ENCODE results near the gene SMAD6. TPM values are rescaled to one million over a fixed set of nuclear protein-coding genes. Genes with fewer than 3 reads are reported as not detected.

SMAD6 gene
- total RNA-seq, 1 experiment from 2014 or later, result 19.9 TPM

GRCh38 chr15:66658855-66659254 lies 43.2 kb upstream of the SMAD6 start:
- POLR2A ChIA-PET (ENCODE audit: unreplicated experiment), result no interaction called here
- Histone ChIP-seq H3K36me3 (ENCODE audit: low read depth, low read length) (no peaks in the 10 kb centered on the region), H3K4me3 (ENCODE audit: low read length) (no peak overlapping the region), H4K20me1 (ENCODE audit: low read length) (no peaks in the 10 kb centered on the region), H3K4me2 (ENCODE audit: low read length) (no peak overlapping the region), H3K4me1 (ENCODE audit: insufficient read depth, low read length) (peaks cover 10% of the 10 kb centered on the region), H3K9ac (ENCODE audit: low read length) (no peak overlapping the region), H3K9me2 (replicated peaks; ENCODE audit: low read length) (no peaks in the 10 kb centered on the region), H2AFZ (ENCODE audit: low read length) (no peak overlapping the region), H3K27me3 (ENCODE audit: low read length) (no peaks in the 10 kb centered on the region), H3K9me3 (ENCODE audit: low read length) (no peaks in the 10 kb centered on the region), H3K79me2 (ENCODE audit: low read length) (no peaks in the 10 kb centered on the region), H3K27ac (ENCODE audit: low read length) (no peak overlapping the region), H3F3A (ENCODE audit: low read length, unreplicated experiment) (no peaks in the 10 kb centered on the region)
- ATAC-seq (no peak), DNase-seq (no peak)
- intact Hi-C loops (cut with micrococcal nuclease), result no loop called here
- BruUV-seq (replicated peaks), result no TSS peak
- TF ChIP-seq CTCF (conservative IDR thresholded peaks at IDR 0.05; ENCODE audit: low read depth, low read length) (no peak), EZH2phosphoT487 (IDR thresholded peaks at IDR 0.05; ENCODE audit: borderline replicate concordance, low read length) (no peak), EZH2 (IDR thresholded peaks at IDR 0.05; ENCODE audit: low read length, unreplicated experiment) (no peak)
- CTCF ChIA-PET, result no interaction called here

DNA sequence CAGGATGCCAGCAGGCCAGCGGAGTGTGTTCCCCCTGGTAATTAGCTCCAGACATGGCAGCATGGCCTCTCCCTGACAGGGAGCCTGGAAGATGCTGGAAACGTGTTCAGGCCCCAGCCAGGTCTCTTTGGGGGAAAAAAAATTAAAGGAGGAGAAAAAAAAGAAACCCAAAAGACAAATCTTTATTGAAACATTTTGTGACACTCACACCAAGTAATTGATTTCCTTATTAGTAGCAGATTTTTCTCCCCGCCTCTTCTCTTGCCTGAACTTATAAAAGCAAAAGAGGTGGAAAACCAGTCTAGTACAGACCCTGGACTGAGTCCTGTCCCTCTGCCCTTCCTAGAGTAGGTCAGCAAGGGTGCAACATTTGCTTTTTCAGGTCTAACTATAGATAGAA lies 42.7 kb upstream of the SMAD6 start:
- Histone ChIP-seq H3K27me3 (ENCODE audit: low read length) (no peaks in the 10 kb centered on the region), H3F3A (ENCODE audit: low read length, unreplicated experiment) (no peaks in the 10 kb centered on the region), H3K4me1 (ENCODE audit: insufficient read depth, low read length) (peaks cover 10% of the 10 kb centered on the region), H3K4me3 (ENCODE audit: low read length) (no peak overlapping the region), H3K9me3 (ENCODE audit: low read length) (no peaks in the 10 kb centered on the region), H4K20me1 (ENCODE audit: low read length) (no peaks in the 10 kb centered on the region), H3K79me2 (ENCODE audit: low read length) (no peaks in the 10 kb centered on the region), H3K9ac (ENCODE audit: low read length) (no peak overlapping the region), H3K27ac (ENCODE audit: low read length) (no peak overlapping the region), H3K36me3 (ENCODE audit: low read depth, low read length) (no peaks in the 10 kb centered on the region), H2AFZ (ENCODE audit: low read length) (no peak overlapping the region), H3K9me2 (replicated peaks; ENCODE audit: low read length) (no peaks in the 10 kb centered on the region), H3K4me2 (ENCODE audit: low read length) (no peak overlapping the region)
- intact Hi-C loops (cut with micrococcal nuclease), result no loop called here
- no peak for ATAC-seq
- CTCF ChIA-PET, result no interaction called here
- no peak for DNase-seq
- BruUV-seq (replicated peaks), result no TSS peak
- no peak for TF ChIP-seq EZH2phosphoT487 (IDR thresholded peaks at IDR 0.05; ENCODE audit: borderline replicate concordance, low read length)
- TF ChIP-seq EZH2 (IDR thresholded peaks at IDR 0.05; ENCODE audit: low read length, unreplicated experiment), result no peak
- no peak for TF ChIP-seq CTCF (conservative IDR thresholded peaks at IDR 0.05; ENCODE audit: low read depth, low read length)
- POLR2A ChIA-PET (ENCODE audit: unreplicated experiment), result no interaction called here

DNA sequence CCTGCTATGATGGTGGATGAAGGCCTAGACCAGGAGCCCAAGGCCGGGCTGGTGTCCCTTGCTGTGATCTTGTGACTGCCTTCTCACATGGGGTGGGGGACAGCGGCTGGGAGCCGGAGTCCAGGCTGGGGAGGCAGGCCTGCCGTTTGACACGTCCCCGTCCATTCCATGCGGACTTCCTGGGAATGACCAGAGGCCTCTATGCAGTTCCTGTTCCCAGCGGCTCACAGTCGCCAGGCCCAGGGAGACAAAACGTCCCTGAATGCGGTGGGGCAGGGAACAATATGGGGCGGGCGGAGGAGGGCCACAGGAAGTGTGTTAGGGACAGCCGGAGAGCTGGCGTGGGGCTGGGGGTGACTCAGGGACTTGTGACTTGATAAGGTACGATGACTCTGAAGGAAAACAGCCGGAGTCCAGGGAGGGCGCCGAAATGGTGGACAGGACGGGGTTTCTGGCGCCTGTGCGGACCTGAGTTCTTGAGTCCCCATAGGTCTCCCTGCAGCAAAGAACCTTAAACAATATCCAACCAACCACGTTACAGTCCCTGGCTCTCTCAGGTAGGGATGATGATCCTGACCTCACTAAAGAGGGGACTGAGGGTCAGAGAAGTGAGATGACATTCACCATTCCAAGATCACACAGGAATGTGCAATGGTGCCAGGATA lies 40.5 kb upstream of the SMAD6 start:
- ATAC-seq, result no peak

More for the DNA sequence above, 40.5 kb upstream of the SMAD6 start:
- no peak for DNase-seq
- intact Hi-C loops (cut with micrococcal nuclease), result no loop called here
- H3F3A ChIP-seq (ENCODE audit: low read length, unreplicated experiment), result no peaks in the 10 kb centered on the region
- no peak overlapping the region for H2AFZ ChIP-seq (ENCODE audit: low read length)
- H4K20me1 ChIP-seq (ENCODE audit: low read length), result no peaks in the 10 kb centered on the region
- H3K36me3 ChIP-seq (ENCODE audit: low read depth, low read length), result no peaks in the 10 kb centered on the region
- no peak overlapping the region for H3K27ac ChIP-seq (ENCODE audit: low read length)
- BruUV-seq (replicated peaks), result no TSS peak
- TF ChIP-seq CTCF (conservative IDR thresholded peaks at IDR 0.05; ENCODE audit: low read depth, low read length), result no peak
- TF ChIP-seq EZH2phosphoT487 (IDR thresholded peaks at IDR 0.05; ENCODE audit: borderline replicate concordance, low read length), result no peak
- no peak for TF ChIP-seq EZH2 (IDR thresholded peaks at IDR 0.05; ENCODE audit: low read length, unreplicated experiment)
- H3K9ac ChIP-seq (ENCODE audit: low read length), result no peak overlapping the region
- H3K27me3 ChIP-seq (ENCODE audit: low read length), result no peaks in the 10 kb centered on the region
- POLR2A ChIA-PET (ENCODE audit: unreplicated experiment), result no interaction called here
- H3K79me2 ChIP-seq (ENCODE audit: low read length), result no peaks in the 10 kb centered on the region
- CTCF ChIA-PET, result no interaction called here
- no peak overlapping the region for H3K4me3 ChIP-seq (ENCODE audit: low read length)
- H3K9me3 ChIP-seq (ENCODE audit: low read length), result no peaks in the 10 kb centered on the region
- H3K4me2 ChIP-seq (ENCODE audit: low read length), result no peak overlapping the region
- H3K9me2 ChIP-seq (replicated peaks; ENCODE audit: low read length), result no peaks in the 10 kb centered on the region
- no peaks in the 10 kb centered on the region for H3K4me1 ChIP-seq (ENCODE audit: insufficient read depth, low read length)
